ENCODE measurements around the gene DNAH17. TPM values are rescaled to one million over a fixed set of nuclear protein-coding genes. Genes with fewer than 3 reads are reported as not detected.
A peak's percentile ranks its signal among the peaks of the same experiment; 100 is the strongest.

DNAH17 gene
- total RNA-seq, 1 donor from 2014 or later = under 0.01 TPM

- DNase-seq (ENCODE audit: low read depth) (no peak), FAIRE-seq (no peak)
- Histone ChIP-seq H3K27me3 (ENCODE audit: control insufficient read depth, insufficient read depth, low read length) (no peaks in the 10 kb centered on the region), H3K4me3 (ENCODE audit: low read depth, low read length) (no peak overlapping the region), H3K36me3 (ENCODE audit: control insufficient read depth, insufficient read depth, low read length) (peaks cover 6% of the 10 kb centered on the region)
- TF ChIP-seq CTCF (IDR thresholded peaks at IDR 0.05; ENCODE audit: insufficient read depth, low read length, severe bottlenecking) = no peak
Observed at GRCh38 chr17:78387977-78388941, 188.9 kb downstream of the DNAH17 start.

DNA sequence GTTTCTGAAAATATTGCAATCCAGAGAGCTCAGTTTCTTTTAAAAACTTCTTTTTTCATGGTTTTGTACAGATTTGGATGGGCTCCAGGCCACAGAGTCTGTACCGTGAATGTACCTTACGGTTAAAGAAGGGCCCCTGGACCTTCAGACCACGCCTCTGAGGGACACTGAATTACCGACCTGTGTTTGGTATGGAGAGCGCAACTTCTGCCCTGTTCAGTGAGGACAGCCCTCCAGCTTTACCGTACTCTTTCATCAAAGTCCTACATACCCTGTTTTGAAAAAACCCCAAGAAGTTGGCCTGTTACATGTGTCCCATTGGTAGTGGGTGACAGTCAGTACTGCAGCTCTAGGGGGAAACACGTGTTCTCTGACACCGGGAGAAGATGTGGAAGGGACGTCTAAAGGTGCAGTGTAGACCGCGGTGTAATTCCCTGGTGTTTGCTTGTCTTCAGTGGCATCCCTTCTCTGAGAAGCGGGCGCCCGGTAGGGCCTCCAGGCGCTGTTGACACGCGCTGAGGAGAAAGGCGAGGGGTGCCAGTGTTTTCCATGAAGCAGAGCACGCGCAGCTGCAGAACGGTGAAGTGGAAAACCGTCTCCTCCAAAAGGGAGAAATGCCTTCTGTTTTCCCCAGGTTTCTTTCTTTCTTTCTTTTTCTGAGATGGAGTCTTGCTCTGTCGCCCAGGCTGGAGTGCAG, 192.6 kb downstream of the DNAH17 start:
- no peak overlapping the region for H3K4me3 ChIP-seq (ENCODE audit: low read depth, low read length)
- DNase-seq (ENCODE audit: low read depth) (no peak), FAIRE-seq (no peak)
- peaks cover 4% of the 10 kb centered on the region for H3K36me3 ChIP-seq (ENCODE audit: control insufficient read depth, insufficient read depth, low read length)
- TF ChIP-seq CTCF (IDR thresholded peaks at IDR 0.05; ENCODE audit: insufficient read depth, low read length, severe bottlenecking) = no peak
- no peaks in the 10 kb centered on the region for H3K27me3 ChIP-seq (ENCODE audit: control insufficient read depth, insufficient read depth, low read length)

DNA sequence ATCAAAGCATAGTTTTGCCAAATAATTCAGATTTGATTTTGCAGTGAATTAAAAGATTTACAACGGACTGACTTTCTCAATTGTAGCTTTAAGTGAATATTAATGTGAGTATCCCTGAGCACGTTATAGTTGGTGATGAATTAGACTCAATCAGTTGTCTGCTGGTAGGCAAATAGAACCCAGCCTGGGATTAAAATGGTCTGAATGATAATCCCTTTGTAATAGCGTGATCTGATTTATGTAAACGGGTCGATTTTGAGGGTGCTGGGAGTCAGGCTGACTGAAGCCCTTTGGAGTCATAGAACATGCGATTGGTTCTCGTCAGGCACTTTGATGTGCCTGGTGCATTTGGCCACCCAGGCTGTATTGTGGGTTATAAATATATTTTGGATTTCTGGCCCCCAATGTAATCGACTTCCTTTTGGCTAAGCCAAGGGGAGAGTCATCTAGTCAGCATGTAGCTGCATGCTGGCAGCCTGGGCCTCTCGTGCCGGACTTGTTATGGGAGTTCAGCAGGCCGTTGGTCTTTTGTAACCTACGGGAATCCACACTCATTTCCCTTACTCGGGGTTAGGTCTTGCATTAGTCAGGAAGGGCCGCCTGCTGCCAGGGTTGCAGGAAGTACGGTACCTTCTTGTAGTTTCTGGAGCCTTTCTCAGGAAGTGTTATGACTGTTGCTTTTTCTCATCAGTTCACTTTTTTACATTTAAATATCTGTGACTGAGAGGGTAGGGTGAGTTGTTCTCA, 193.3 kb downstream of the DNAH17 start:
- no peak for FAIRE-seq
- no peak overlapping the region for H3K4me3 ChIP-seq (ENCODE audit: low read depth, low read length)

GRCh38 chr17:78381601-78382232, 195.5 kb downstream of the DNAH17 start:
- DNase-seq (ENCODE audit: low read depth) (peak; percentile 54), FAIRE-seq (no peak)
- peaks cover 2% of the 10 kb centered on the region for H3K36me3 ChIP-seq (ENCODE audit: control insufficient read depth, insufficient read depth, low read length)
- no peaks in the 10 kb centered on the region for H3K27me3 ChIP-seq (ENCODE audit: control insufficient read depth, insufficient read depth, low read length)
- TF ChIP-seq CTCF (IDR thresholded peaks at IDR 0.05; ENCODE audit: insufficient read depth, low read length, severe bottlenecking) = no peak
- no peak overlapping the region for H3K4me3 ChIP-seq (ENCODE audit: low read depth, low read length)

More for the DNA sequence above, 193.3 kb downstream of the DNAH17 start:
- Histone ChIP-seq H3K36me3 (ENCODE audit: control insufficient read depth, insufficient read depth, low read length) (peaks cover 4% of the 10 kb centered on the region), H3K27me3 (ENCODE audit: control insufficient read depth, insufficient read depth, low read length) (no peaks in the 10 kb centered on the region)
- peak; percentile 99 for DNase-seq (ENCODE audit: low read depth)
- TF ChIP-seq CTCF (IDR thresholded peaks at IDR 0.05; ENCODE audit: insufficient read depth, low read length, severe bottlenecking) = no peak

GRCh38 chr17:78380370-78380769, 196.8 kb downstream of the DNAH17 start:
- no peak for TF ChIP-seq CTCF (IDR thresholded peaks at IDR 0.05; ENCODE audit: insufficient read depth, low read length, severe bottlenecking)
- DNase-seq (ENCODE audit: low read depth) (no peak), FAIRE-seq (no peak)
- Histone ChIP-seq H3K36me3 (ENCODE audit: control insufficient read depth, insufficient read depth, low read length) (peaks cover 2% of the 10 kb centered on the region), H3K4me3 (ENCODE audit: low read depth, low read length) (no peak overlapping the region), H3K27me3 (ENCODE audit: control insufficient read depth, insufficient read depth, low read length) (no peaks in the 10 kb centered on the region)

Data from bronchial epithelial cell (primary cell).